Transverse colon (tissue), 4 donors: ENCODE results near the gene NCF4. TPM values are rescaled to one million over a fixed set of nuclear protein-coding genes. Genes with fewer than 3 reads are reported as not detected.

Experiments
- DNase-seq: peaks from one replicate; pipeline ENCODE4 v3.0.0-alpha.2; 2019
- H3K27ac ChIP-seq, 4 donors: fragments of 200-600 bp; sonication (generic); 2 replicates each; pipeline ENCODE4 v1.5.1; 2016 to 2018; ENCODE audit warnings: inconsistent platforms in 4 of 4
- H3K27me3 ChIP-seq: fragments of 200-600 bp; sonication (generic); 2 replicates; pipeline ENCODE4 v1.5.1; 2017; ENCODE audit warnings: inconsistent platforms
- H3K36me3 ChIP-seq, 4 donors: fragments of 200-600 bp; sonication (generic); 2 replicates each; pipeline ENCODE4 v1.5.1; 2017 to 2019; ENCODE audit warnings: inconsistent platforms in 4 of 4
- H3K4me1 ChIP-seq, 4 donors: fragments of 200-600 bp; sonication (generic); 2 replicates each; pipeline ENCODE4 v1.5.1; 2017 to 2020; ENCODE audit warnings: inconsistent platforms in 4 of 4
- H3K4me3 ChIP-seq, 4 donors: fragments of 200-600 bp; sonication (generic); 1 replicate in 1 of 4; 2 replicates in 3 of 4; pipeline versions ENCODE4 v1.5.1 to v1.6.1; 2017 to 2019; ENCODE audit warnings: inconsistent platforms in 4 of 4
- H3K9me3 ChIP-seq, 2 donors: fragments of 200-600 bp; sonication (generic); 2 replicates each; pipeline ENCODE4 v1.5.1; 2017 to 2019; ENCODE audit warnings: inconsistent platforms in 2 of 2
- CTCF ChIP-seq, 5 experiments: fragments of 200-600 bp in 3 of 5; fragments of 450-650 bp in 2 of 5; sonication (generic) in 3 of 5; IDR thresholded peaks; 1 replicate in 2 of 5; 2 replicates in 3 of 5; pipeline ENCODE4 v1.5.1; 2016 to 2017; ENCODE audit warnings: antibody characterized with exemption in 5 of 5, inconsistent platforms in 3 of 5, mild to moderate bottlenecking in 2 of 5, moderate library complexity in 1 of 5
- EP300 ChIP-seq: sonication (generic); formaldehyde crosslinking; IDR thresholded peaks from one replicate; pipeline ENCODE4 v1.6.1; 2017; ENCODE audit warnings: antibody characterized with exemption, low read depth
- POLR2A ChIP-seq: fragments of 450-650 bp; IDR thresholded peaks from one replicate; pipeline ENCODE4 v1.6.1; 2016; ENCODE audit warnings: antibody characterized with exemption, mild to moderate bottlenecking, moderate library complexity
- POLR2AphosphoS5 ChIP-seq, 3 donors: sonication (generic); formaldehyde crosslinking; IDR thresholded peaks; one replicate each; pipeline ENCODE4 v1.6.1; 2016; ENCODE audit warnings: antibody characterized with exemption in 3 of 3
- WGBS, 2 donors: methylation state at CpG; one replicate each; pipeline ENCODE4 v1.1.5; 2018; ENCODE audit warnings: low coverage in 1 of 2; 5-methylcytosine and 5-hydroxymethylcytosine counted together
- in situ Hi-C, 4 donors: fragments of 200-750 bp; cut with MboI; loops; one replicate each; pipeline versions ENCODE4 v1.15.0 to v1.15.1; 2017; ENCODE audit warnings: low sequenced_read_pairs in 3 of 4, low pct_ligation_motif_present in 1 of 4, low pct_unique_long_range_greater_than_20kb in 1 of 4
- intact Hi-C: fragments of 100-400 bp; cut with DNase I; formaldehyde crosslinking; loops from one replicate; pipeline ENCODE4 v1.15.1; 2023; ENCODE audit warnings: low total_unique reads
- total RNA-seq, 4 donors: library from RNA; depleted of rRNA; stranded (reverse); fragments of >200 nt; gene quantifications; one replicate each; pipeline ENCODE4 v1.1.0, GENCODE V29; 2016

The NCF4 gene
- total RNA-seq, 4 donors from 2014 or later = 9.4 to 98.7 (median 23.5) TPM

- intact Hi-C loops = no loop called here
- DNase-seq = no peak
- in situ Hi-C loops = no loop called here
- no peaks in the 10 kb centered on the region for H3K27me3 ChIP-seq
- no peaks in the 10 kb centered on the region for H3K36me3 ChIP-seq
- no peaks in the 10 kb centered on the region for H3K9me3 ChIP-seq
- no peaks in the 10 kb centered on the region for H3K4me1 ChIP-seq
- no peak overlapping the region for H3K4me3 ChIP-seq
- H3K27ac ChIP-seq = no peak overlapping the region
- TF ChIP-seq POLR2A = no peak
- no peak for TF ChIP-seq POLR2AphosphoS5 (IDR thresholded peaks at IDR 0.05)
- no peak for TF ChIP-seq EP300
- no peak for TF ChIP-seq CTCF (IDR thresholded peaks at IDR 0.05)
- 85 to 86% methylated on average over 1 to 10 of the region's 10 CpGs for WGBS, 2 donors
Measured at GRCh38 chr22:36838119-36839030, 22.4 kb upstream of the NCF4 start.

DNA sequence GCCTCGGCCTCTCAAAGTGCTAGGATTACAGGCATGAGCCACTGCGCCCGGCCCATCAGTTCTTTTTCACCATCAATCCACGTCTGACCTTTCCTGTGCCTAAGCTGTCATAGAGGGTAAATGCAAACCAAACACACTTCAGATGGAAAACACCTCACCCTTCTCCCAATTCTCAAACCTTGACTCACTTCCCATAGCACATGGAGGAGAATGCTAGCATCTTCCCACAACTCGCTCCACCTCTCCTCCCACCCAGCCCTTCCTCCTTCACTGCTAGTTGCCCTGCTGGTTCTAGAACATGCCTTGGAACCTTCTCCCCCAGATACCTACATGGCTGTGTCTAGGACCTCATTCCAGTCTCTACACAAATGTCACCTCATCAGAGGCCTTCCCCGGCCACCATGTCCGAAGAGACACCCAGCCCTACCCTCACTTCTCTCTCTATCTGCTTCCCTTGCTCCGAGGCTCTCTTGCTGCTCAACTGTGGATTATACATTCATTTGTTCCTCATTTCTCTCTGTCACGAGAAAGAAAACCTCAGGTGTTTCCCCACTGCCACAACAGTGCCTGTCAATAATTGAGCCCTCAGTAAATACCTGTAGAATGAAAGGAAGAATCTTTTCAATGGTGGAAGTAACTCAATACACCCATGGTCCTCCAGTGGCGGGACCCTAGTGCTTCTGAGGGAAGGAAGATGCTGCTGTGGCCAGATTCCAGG is 21.3 kb upstream of the NCF4 start:
- Histone ChIP-seq H3K27me3 (peaks cover 6% of the 10 kb centered on the region), H3K4me3 (no peak overlapping the region), H3K4me1 (no peaks in the 10 kb centered on the region), H3K27ac (no peak overlapping the region), H3K9me3 (no peaks in the 10 kb centered on the region), H3K36me3 (no peaks in the 10 kb centered on the region)
- intact Hi-C loops (no loop called here), in situ Hi-C loops (no loop called here)
- TF ChIP-seq EP300 (no peak), POLR2A (no peak), POLR2AphosphoS5 (IDR thresholded peaks at IDR 0.05) (no peak), CTCF (IDR thresholded peaks at IDR 0.05) (no peak)
- DNase-seq = no peak
- WGBS, 2 donors = 77 to 89% methylated on average over 10 of the region's 10 CpGs

DNA sequence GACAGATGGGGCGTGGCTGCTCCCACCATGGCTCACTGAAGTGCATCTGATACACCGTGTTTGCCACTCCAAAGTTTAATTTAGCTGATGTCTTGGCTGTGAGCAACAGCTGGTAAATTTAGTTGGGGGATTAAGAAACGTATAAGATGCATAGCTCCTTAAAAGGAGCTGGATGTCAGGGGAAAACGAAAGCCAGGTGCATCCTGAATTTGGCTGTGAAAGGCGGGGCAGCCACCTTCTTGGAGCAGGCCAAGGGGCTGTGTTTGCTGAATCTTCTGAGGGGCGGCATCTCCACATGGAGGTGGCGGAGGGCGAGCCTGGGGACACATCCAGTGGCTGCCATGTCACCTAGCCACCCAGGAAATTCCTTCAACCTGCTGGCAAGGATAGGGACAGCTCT is 20.7 kb upstream of the NCF4 start:
- Histone ChIP-seq H3K27me3 (peaks cover 6% of the 10 kb centered on the region), H3K4me1 (no peaks in the 10 kb centered on the region), H3K9me3 (no peaks in the 10 kb centered on the region), H3K4me3 (no peak overlapping the region), H3K36me3 (no peaks in the 10 kb centered on the region), H3K27ac (no peak overlapping the region)
- 47 to 63% methylated on average over 3 to 8 of the region's 8 CpGs for WGBS, 2 donors
- TF ChIP-seq CTCF (IDR thresholded peaks at IDR 0.05) (no peak), POLR2A (no peak), EP300 (no peak), POLR2AphosphoS5 (IDR thresholded peaks at IDR 0.05) (no peak)
- DNase-seq = no peak
- in situ Hi-C loops (no loop called here), intact Hi-C loops (no loop called here)

GRCh38 chr22:36846271-36846670 is 14.5 kb upstream of the NCF4 start:
- in situ Hi-C loops = no loop called here
- intact Hi-C loops = no loop called here
- H3K4me1 ChIP-seq = no peaks in the 10 kb centered on the region
- no peak overlapping the region for H3K4me3 ChIP-seq
- 72% methylated on average over 5 of the region's 5 CpGs for WGBS, 2 donors
- DNase-seq = no peak
- no peak overlapping the region for H3K27ac ChIP-seq
- no peak for TF ChIP-seq CTCF (IDR thresholded peaks at IDR 0.05)
- no peak for TF ChIP-seq POLR2A
- TF ChIP-seq EP300 = no peak
- no peak for TF ChIP-seq POLR2AphosphoS5 (IDR thresholded peaks at IDR 0.05)
- no peaks in the 10 kb centered on the region for H3K36me3 ChIP-seq
- H3K27me3 ChIP-seq = peaks cover 28% of the 10 kb centered on the region
- H3K9me3 ChIP-seq = no peaks in the 10 kb centered on the region
